ENCODE data around the gene GABRR1.

DNA sequence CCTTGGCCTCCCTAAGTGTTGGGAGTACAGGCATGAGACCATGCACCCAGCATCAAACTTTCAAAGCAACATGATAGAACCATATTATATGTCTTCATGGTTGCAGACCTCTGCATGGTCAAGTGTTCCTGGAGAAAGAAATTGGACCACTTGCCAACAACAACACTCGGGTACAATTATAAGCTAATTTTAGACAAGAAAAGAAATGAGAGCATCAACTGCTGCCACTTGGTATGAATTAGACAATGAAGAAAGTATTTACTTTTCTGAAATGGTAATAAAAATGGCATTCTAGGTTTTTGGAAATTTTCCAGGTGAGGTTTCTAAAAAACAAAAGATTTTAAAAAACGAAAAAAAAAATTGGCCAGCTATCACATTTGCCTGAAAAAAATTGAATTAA lies 79.0 kb downstream of the GABRR1 start:
- TF ChIP-seq POLR2A (IDR thresholded peaks at IDR 0.05) (no peak), EP300 (IDR thresholded peaks at IDR 0.05) (no peak)
- TF ChIP-seq, protein P1, sequence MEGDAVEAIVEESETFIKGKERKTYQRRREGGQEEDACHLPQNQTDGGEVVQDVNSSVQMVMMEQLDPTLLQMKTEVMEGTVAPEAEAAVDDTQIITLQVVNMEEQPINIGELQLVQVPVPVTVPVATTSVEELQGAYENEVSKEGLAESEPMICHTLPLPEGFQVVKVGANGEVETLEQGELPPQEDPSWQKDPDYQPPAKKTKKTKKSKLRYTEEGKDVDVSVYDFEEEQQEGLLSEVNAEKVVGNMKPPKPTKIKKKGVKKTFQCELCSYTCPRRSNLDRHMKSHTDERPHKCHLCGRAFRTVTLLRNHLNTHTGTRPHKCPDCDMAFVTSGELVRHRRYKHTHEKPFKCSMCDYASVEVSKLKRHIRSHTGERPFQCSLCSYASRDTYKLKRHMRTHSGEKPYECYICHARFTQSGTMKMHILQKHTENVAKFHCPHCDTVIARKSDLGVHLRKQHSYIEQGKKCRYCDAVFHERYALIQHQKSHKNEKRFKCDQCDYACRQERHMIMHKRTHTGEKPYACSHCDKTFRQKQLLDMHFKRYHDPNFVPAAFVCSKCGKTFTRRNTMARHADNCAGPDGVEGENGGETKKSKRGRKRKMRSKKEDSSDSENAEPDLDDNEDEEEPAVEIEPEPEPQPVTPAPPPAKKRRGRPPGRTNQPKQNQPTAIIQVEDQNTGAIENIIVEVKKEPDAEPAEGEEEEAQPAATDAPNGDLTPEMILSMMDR (IDR thresholded peaks at IDR 0.05), result no peak

All from ovary (tissue), 3 donors.